ENCODE results near the gene COX6A2. TPM values are rescaled to one million over a fixed set of nuclear protein-coding genes. Genes with fewer than 3 reads are reported as not detected.

Gene COX6A2
- total RNA-seq, 1 donor from 2014 or later = not detected

DNA sequence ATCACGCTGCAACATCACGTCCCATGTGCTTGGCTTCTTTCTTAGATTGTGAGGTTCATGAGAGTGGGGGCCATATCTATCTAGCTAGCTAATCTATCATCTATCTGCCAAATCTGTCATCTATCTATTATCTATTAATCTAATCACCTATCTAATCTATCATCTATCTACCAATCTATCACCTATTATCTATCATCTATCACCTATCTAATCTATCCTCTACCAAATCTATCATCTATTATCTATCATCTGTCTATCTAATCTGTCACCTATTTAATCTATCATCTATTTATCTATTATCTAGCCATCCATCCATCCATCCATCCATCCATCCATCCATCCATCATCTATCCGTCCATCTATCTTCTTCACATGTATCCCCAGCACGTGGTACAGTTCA lies 14.2 kb downstream of the COX6A2 start:
- Mint-ChIP-seq H3K36me3 (no peaks in the 10 kb centered on the region), H3K9me3 (no peaks in the 10 kb centered on the region), H3K27ac (no peak overlapping the region), H3K27me3 (peaks cover 37% of the 10 kb centered on the region), H3K4me1 (ENCODE audit: unreplicated experiment) (no peaks in the 10 kb centered on the region), H3K4me3 (no peak overlapping the region)
- TF ChIP-seq, protein P1, sequence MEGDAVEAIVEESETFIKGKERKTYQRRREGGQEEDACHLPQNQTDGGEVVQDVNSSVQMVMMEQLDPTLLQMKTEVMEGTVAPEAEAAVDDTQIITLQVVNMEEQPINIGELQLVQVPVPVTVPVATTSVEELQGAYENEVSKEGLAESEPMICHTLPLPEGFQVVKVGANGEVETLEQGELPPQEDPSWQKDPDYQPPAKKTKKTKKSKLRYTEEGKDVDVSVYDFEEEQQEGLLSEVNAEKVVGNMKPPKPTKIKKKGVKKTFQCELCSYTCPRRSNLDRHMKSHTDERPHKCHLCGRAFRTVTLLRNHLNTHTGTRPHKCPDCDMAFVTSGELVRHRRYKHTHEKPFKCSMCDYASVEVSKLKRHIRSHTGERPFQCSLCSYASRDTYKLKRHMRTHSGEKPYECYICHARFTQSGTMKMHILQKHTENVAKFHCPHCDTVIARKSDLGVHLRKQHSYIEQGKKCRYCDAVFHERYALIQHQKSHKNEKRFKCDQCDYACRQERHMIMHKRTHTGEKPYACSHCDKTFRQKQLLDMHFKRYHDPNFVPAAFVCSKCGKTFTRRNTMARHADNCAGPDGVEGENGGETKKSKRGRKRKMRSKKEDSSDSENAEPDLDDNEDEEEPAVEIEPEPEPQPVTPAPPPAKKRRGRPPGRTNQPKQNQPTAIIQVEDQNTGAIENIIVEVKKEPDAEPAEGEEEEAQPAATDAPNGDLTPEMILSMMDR (conservative IDR thresholded peaks at IDR 0.05) = no peak
- DNase-seq (ENCODE audit: extremely low spot score, unreplicated experiment) = no peak

DNA sequence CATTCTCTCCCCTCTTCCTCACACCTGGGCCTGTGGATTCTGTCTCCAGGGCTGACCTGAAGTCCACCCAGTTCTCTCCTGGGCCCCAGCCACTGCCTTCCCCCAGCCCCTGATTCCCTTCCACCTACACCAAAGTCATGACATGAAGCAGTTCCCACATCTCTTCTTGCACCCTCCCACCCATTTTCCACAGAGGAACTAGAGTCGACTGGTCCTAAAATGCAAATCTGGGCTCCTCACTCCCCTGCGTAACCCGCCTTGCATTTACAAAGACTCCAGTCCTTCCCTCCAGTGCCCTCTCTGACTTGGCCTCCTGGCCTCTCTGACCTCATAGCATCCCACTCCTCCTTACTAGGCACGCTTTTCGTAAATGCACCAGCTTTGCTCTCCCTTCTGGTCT lies 14.8 kb downstream of the COX6A2 start:
- H3K36me3 Mint-ChIP-seq = no peaks in the 10 kb centered on the region
- TF ChIP-seq, protein P1 (conservative IDR thresholded peaks at IDR 0.05) = no peak
- no peaks in the 10 kb centered on the region for H3K9me3 Mint-ChIP-seq
- H3K4me1 Mint-ChIP-seq (ENCODE audit: unreplicated experiment) = no peaks in the 10 kb centered on the region
- no peak for DNase-seq (ENCODE audit: extremely low spot score, unreplicated experiment)
- H3K4me3 Mint-ChIP-seq = no peak overlapping the region
- H3K27ac Mint-ChIP-seq = no peak overlapping the region
- H3K27me3 Mint-ChIP-seq = peaks cover 41% of the 10 kb centered on the region

DNA sequence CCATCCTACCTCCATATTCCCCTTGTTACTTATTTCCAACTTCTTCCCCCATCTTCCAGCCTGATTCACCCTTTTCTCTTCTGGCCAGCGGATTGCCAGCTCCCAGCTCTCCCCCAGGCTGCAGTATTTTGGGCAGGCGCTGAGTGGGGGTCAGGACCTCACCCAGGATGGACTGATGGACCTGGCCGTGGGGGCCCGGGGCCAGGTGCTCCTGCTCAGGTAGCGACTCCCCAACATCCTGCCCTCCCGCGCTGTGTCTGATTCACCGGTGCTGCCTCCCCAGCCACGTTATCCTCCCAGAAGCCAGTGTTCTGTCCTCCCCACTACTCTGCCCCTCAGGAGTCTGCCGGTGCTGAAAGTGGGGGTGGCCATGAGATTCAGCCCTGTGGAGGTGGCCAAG lies 15.4 kb downstream of the COX6A2 start:
- no peak overlapping the region for H3K27ac Mint-ChIP-seq
- TF ChIP-seq, protein P1 (conservative IDR thresholded peaks at IDR 0.05) = no peak
- H3K9me3 Mint-ChIP-seq = no peaks in the 10 kb centered on the region
- no peaks in the 10 kb centered on the region for H3K4me1 Mint-ChIP-seq (ENCODE audit: unreplicated experiment)
- H3K27me3 Mint-ChIP-seq = peaks cover 41% of the 10 kb centered on the region
- no peak overlapping the region for H3K4me3 Mint-ChIP-seq
- no peaks in the 10 kb centered on the region for H3K36me3 Mint-ChIP-seq
- DNase-seq (ENCODE audit: extremely low spot score, unreplicated experiment) = no peak

DNA sequence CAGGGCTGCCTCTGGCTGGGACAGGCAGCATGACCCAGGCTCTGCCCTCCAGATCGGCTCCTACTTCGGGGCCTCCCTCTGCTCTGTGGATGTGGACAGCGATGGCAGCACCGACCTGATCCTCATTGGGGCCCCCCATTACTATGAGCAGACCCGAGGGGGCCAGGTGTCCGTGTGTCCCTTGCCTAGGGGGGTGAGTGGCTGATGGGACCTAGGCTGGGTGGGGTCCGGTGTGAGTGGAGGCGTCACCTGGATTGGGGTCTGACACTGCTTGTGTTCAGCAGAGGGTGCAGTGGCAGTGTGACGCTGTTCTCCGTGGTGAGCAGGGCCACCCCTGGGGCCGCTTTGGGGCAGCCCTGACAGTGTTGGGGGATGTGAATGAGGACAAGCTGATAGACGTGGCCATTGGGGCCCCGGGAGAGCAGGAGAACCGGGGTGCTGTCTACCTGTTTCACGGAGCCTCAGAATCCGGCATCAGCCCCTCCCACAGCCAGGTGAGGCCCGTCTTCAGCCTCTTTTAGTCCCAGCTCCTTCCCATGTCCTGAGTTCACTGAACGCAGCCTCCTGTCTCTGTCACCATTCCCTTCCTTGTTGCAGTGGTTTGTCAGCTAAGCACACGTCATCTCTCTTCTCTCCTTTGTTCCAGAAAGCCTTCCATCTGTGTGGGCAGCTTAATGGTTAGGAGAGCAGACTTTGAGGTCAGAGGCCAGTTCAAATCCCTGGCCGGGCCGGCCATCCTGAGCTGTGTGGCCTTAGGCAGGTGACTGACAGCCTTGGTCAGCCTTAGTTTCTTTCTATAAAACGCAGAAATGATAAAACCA lies 16.9 kb downstream of the COX6A2 start:
- DNase-seq (ENCODE audit: extremely low spot score, unreplicated experiment) = no peak
- Mint-ChIP-seq H3K27me3 (peaks cover 40% of the 10 kb centered on the region), H3K4me3 (no peak overlapping the region), H3K9me3 (no peaks in the 10 kb centered on the region), H3K4me1 (ENCODE audit: unreplicated experiment) (no peaks in the 10 kb centered on the region), H3K27ac (no peak overlapping the region), H3K36me3 (no peaks in the 10 kb centered on the region)
- TF ChIP-seq, protein P1 (conservative IDR thresholded peaks at IDR 0.05) = no peak

DNA sequence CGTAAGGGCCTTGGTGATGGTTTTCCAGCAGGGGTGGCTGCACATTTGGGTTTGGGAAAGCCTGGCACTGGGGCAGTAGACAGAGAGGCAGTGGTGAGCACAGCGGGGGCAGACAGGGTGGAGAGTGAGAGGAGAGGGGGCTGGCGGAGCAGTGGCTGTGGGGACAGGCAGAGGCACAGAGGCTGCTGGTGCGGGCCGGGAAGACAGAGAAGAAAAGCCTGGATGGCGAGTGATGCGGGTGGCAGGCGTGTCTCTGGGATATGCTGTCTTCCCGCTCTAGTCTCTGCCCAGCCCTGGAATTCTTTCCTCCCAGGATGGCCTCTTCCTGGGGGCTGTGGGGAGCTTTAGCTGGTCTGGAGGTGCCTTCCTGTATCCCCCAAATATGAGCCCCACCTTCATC lies 18.1 kb downstream of the COX6A2 start:
- peaks cover 32% of the 10 kb centered on the region for H3K27me3 Mint-ChIP-seq
- no peaks in the 10 kb centered on the region for H3K36me3 Mint-ChIP-seq
- H3K9me3 Mint-ChIP-seq = no peaks in the 10 kb centered on the region
- TF ChIP-seq, protein P1 (conservative IDR thresholded peaks at IDR 0.05) = no peak
- DNase-seq (ENCODE audit: extremely low spot score, unreplicated experiment) = no peak
- no peaks in the 10 kb centered on the region for H3K4me1 Mint-ChIP-seq (ENCODE audit: unreplicated experiment)
- no peak overlapping the region for H3K27ac Mint-ChIP-seq
- H3K4me3 Mint-ChIP-seq = no peak overlapping the region

Measured in type B pancreatic cell (in vitro differentiated cells).